Tibial nerve (tissue), 4 donors: ENCODE results near the gene SASS6.

Experiments used
- EP300 ChIP-seq, 2 donors: sonication (generic); formaldehyde crosslinking; IDR thresholded peaks; one replicate each; pipeline ENCODE4 v1.6.1; 2017; ENCODE audit warnings: antibody characterized with exemption in 2 of 2, mild to moderate bottlenecking in 1 of 2
- POLR2A ChIP-seq, 2 donors: fragments of 450-650 bp; IDR thresholded peaks; one replicate each; pipeline ENCODE4 v1.6.1; 2017; ENCODE audit warnings: antibody characterized with exemption in 2 of 2, mild to moderate bottlenecking in 2 of 2, moderate library complexity in 2 of 2
- TF ChIP-seq, protein P1 (sequence below), 5 experiments: fragments of 200-600 bp in 3 of 5; fragments of 450-650 bp in 2 of 5; sonication (generic) in 3 of 5; IDR thresholded peaks; one replicate each; pipeline ENCODE4 v1.5.1; 2016 to 2019; ENCODE audit warnings: antibody characterized with exemption in 5 of 5, mild to moderate bottlenecking in 3 of 5, moderate library complexity in 2 of 5

DNA sequence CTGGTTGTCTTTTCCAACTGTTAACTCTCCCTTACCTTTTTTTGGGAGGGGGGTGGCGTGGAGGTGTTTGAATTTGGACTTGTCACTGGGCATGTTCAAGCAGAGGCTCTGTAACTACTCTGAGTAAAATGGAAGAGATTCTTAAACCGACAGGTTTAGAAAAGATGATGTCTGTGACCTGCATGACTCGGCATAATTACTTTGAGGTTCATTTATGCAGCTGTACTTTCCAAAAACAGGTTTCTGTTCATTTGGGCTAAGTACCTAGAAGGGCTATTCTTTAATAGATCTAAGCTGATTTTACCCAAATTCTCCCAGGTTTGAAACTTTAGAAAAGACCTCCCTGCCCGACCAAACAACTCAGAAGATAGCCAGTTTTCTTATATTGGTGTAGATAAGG lies 82.6 kb downstream of the SASS6 start:
- TF ChIP-seq POLR2A (IDR thresholded peaks at IDR 0.05): no peak
- TF ChIP-seq, protein P1, sequence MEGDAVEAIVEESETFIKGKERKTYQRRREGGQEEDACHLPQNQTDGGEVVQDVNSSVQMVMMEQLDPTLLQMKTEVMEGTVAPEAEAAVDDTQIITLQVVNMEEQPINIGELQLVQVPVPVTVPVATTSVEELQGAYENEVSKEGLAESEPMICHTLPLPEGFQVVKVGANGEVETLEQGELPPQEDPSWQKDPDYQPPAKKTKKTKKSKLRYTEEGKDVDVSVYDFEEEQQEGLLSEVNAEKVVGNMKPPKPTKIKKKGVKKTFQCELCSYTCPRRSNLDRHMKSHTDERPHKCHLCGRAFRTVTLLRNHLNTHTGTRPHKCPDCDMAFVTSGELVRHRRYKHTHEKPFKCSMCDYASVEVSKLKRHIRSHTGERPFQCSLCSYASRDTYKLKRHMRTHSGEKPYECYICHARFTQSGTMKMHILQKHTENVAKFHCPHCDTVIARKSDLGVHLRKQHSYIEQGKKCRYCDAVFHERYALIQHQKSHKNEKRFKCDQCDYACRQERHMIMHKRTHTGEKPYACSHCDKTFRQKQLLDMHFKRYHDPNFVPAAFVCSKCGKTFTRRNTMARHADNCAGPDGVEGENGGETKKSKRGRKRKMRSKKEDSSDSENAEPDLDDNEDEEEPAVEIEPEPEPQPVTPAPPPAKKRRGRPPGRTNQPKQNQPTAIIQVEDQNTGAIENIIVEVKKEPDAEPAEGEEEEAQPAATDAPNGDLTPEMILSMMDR (IDR thresholded peaks at IDR 0.05): no peak
- no peak for TF ChIP-seq EP300 (IDR thresholded peaks at IDR 0.05)
